Liver (tissue), 9 donors: ENCODE data around the gene PRDM10. TPM values are rescaled to one million over a fixed set of nuclear protein-coding genes. Genes with fewer than 3 reads are reported as not detected.

Source experiments
- DNase-seq: peaks from one replicate; pipeline ENCODE4 v3.0.0-alpha.2; 2017; ENCODE audit warnings: low spot score
- H3K27ac ChIP-seq, 2 donors: one replicate each; pipeline ENCODE4 v1.7.0; 2013; ENCODE audit warnings: inconsistent platforms in 2 of 2, low read length in 2 of 2, control low read depth in 1 of 2, low read depth in 1 of 2, mild to moderate bottlenecking in 1 of 2
- H3K27me3 ChIP-seq, 4 donors: one replicate each; pipeline versions ENCODE4 v1.6.1 to v1.7.0; 2013; ENCODE audit warnings: low read length in 3 of 4, inconsistent platforms in 1 of 4, mild to moderate bottlenecking in 1 of 4, moderate library complexity in 1 of 4; ENCODE audit not compliant: control insufficient read depth in 4 of 4, insufficient read depth in 4 of 4
- H3K36me3 ChIP-seq, 4 donors: one replicate each; pipeline versions ENCODE4 v1.6.1 to v1.7.0; 2013; ENCODE audit warnings: low read length in 3 of 4, mild to moderate bottlenecking in 3 of 4, low read depth in 1 of 4, moderate library complexity in 1 of 4; ENCODE audit not compliant: control insufficient read depth in 4 of 4, insufficient read depth in 3 of 4
- H3K4me1 ChIP-seq, 4 donors: one replicate each; pipeline versions ENCODE4 v1.6.1 to v1.7.0; 2013; ENCODE audit warnings: low read length in 3 of 4, mild to moderate bottlenecking in 3 of 4, moderate library complexity in 1 of 4; ENCODE audit not compliant: control insufficient read depth in 4 of 4, insufficient read depth in 4 of 4
- H3K4me3 ChIP-seq, 3 donors: one replicate each; pipeline versions ENCODE4 v1.6.1 to v1.7.0; 2013; ENCODE audit warnings: low read length in 3 of 3, control low read depth in 1 of 3, low read depth in 1 of 3, mild to moderate bottlenecking in 1 of 3
- H3K9ac ChIP-seq, 2 donors: one replicate each; pipeline ENCODE4 v1.7.0; 2013; ENCODE audit warnings: low read length in 2 of 2, mild to moderate bottlenecking in 2 of 2, moderate library complexity in 2 of 2, control low read depth in 1 of 2, low read depth in 1 of 2
- H3K9me3 ChIP-seq, 4 donors: one replicate each; pipeline versions ENCODE4 v1.6.1 to v1.7.0; 2013; ENCODE audit warnings: low read length in 3 of 4; ENCODE audit not compliant: control insufficient read depth in 4 of 4
- CTCF ChIP-seq: fragments of 150-350 bp; IDR thresholded peaks from 2 replicates; pipeline ENCODE4 v1.5.1; 2017; ENCODE audit warnings: improper control_type of control experiment, low read depth, low read length; ENCODE audit not compliant: missing input control
- EGR1 ChIP-seq, 2 donors: IDR thresholded peaks; 2 replicates each; pipeline ENCODE4 v1.6.1; 2016 to 2018; ENCODE audit warnings: antibody characterized with exemption in 2 of 2, low read depth in 2 of 2
- FOXA1 ChIP-seq: IDR thresholded peaks from 2 replicates; pipeline ENCODE4 v1.6.1; 2016; ENCODE audit warnings: antibody characterized with exemption
- FOXA2 ChIP-seq: IDR thresholded peaks from 2 replicates; pipeline ENCODE4 v1.6.1; 2016; ENCODE audit warnings: antibody characterized with exemption
- GABPA ChIP-seq, 2 donors: IDR thresholded peaks in 1 of 2; conservative IDR thresholded peaks in 1 of 2; 2 replicates each; pipeline ENCODE4 v1.6.1; 2016; ENCODE audit warnings: antibody characterized with exemption in 2 of 2, mild to moderate bottlenecking in 1 of 2, moderate library complexity in 1 of 2
- HNF4A ChIP-seq, 2 donors: conservative IDR thresholded peaks; 2 replicates each; pipeline ENCODE4 v1.6.1; 2016; ENCODE audit warnings: antibody characterized with exemption in 2 of 2, mild to moderate bottlenecking in 2 of 2
- HNF4G ChIP-seq: IDR thresholded peaks from 2 replicates; pipeline ENCODE4 v1.6.1; 2016; ENCODE audit warnings: antibody characterized with exemption
- JUND ChIP-seq, 2 donors: IDR thresholded peaks; 2 replicates each; pipeline ENCODE4 v1.6.1; 2016; ENCODE audit warnings: antibody characterized with exemption in 2 of 2
- NR2F2 ChIP-seq: IDR thresholded peaks from 2 replicates; pipeline ENCODE4 v1.6.1; 2016; ENCODE audit warnings: antibody characterized with exemption
- RAD21 ChIP-seq, 2 donors: IDR thresholded peaks; 2 replicates each; pipeline ENCODE4 v1.6.1; 2016; ENCODE audit warnings: antibody characterized with exemption in 2 of 2, mild to moderate bottlenecking in 2 of 2
- REST ChIP-seq: IDR thresholded peaks from 2 replicates; pipeline ENCODE4 v1.6.1; 2016; ENCODE audit warnings: antibody characterized with exemption, mild to moderate bottlenecking
- RXRA ChIP-seq, 2 donors: IDR thresholded peaks; 2 replicates each; pipeline ENCODE4 v1.6.1; 2017 to 2018; ENCODE audit warnings: antibody characterized with exemption in 2 of 2, mild to moderate bottlenecking in 1 of 2
- SP1 ChIP-seq: IDR thresholded peaks from 2 replicates; pipeline ENCODE4 v1.6.1; 2018; ENCODE audit warnings: antibody characterized with exemption, mild to moderate bottlenecking
- TAF1 ChIP-seq: conservative IDR thresholded peaks from 2 replicates; pipeline ENCODE4 v1.6.1; 2016; ENCODE audit warnings: antibody characterized with exemption, mild to moderate bottlenecking
- YY1 ChIP-seq: IDR thresholded peaks from 2 replicates; pipeline ENCODE4 v1.6.1; 2016; ENCODE audit warnings: antibody characterized with exemption, mild to moderate bottlenecking
- WGBS: extraction: QIAGEN DNeasy Blood & Tissue Kit; methylation state at CpG from one replicate; pipeline ENCODE4 v1.1.7; 2013; 5-methylcytosine and 5-hydroxymethylcytosine counted together
- polyA plus RNA-seq, 2 donors: library from polyadenylated mRNA; stranded (reverse) in 1 of 2; unstranded in 1 of 2; fragments of 200-250 nt in 1 of 2; fragments of >200 nt in 1 of 2; fragmentation: Nextera tagmentation in 1 of 2; extraction: Ambion mirVana in 1 of 2; gene quantifications; one replicate each; pipeline versions ENCODE4 v1.2.1 to v1.2.3, GENCODE V29; 2013 to 2015
- total RNA-seq, 2 donors: library from RNA; depleted of rRNA; stranded (reverse); fragments of >200 nt; gene quantifications; one replicate each; pipeline ENCODE4 v1.2.3, GENCODE V29; 2014
- TF ChIP-seq, protein P1 (sequence below): IDR thresholded peaks from 2 replicates; pipeline ENCODE4 v1.6.1; 2016; ENCODE audit warnings: antibody characterized with exemption
- TF ChIP-seq, protein P2 (sequence below): IDR thresholded peaks from 2 replicates; pipeline ENCODE4 v1.6.1; 2016; ENCODE audit warnings: antibody characterized with exemption
- TF ChIP-seq, protein P3 (sequence below): IDR thresholded peaks from 2 replicates; pipeline ENCODE4 v1.6.1; 2016; ENCODE audit warnings: antibody characterized with exemption
- donor health status: healthy.
- donor health status: healthy.
- donor health status: healthy.
- donor health status: healthy.
- donor health status: healthy.

Gene PRDM10
- total and polyA plus RNA-seq, 4 donors, result 1.4 to 7.2 (median 3.9) TPM

GRCh38 chr11:129998905-129999304 is 3.7 kb downstream of the PRDM10 start:
- peak overlapping the region; percentile 98 to 99 for H3K27ac ChIP-seq
- no peaks in the 10 kb centered on the region for H3K27me3 ChIP-seq
- TF ChIP-seq, protein P1, sequence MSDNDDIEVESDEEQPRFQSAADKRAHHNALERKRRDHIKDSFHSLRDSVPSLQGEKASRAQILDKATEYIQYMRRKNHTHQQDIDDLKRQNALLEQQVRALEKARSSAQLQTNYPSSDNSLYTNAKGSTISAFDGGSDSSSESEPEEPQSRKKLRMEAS, result no peak
- TF ChIP-seq GABPA (IDR thresholded peaks at IDR 0.05 in 1 of 2, conservative IDR thresholded peaks at IDR 0.05 in 1 of 2), result no peak
- no peaks in the 10 kb centered on the region for H3K9me3 ChIP-seq
- H3K4me3 ChIP-seq, result no peak overlapping the region
- DNase-seq, result no peak
- 66% methylated on average over 7 of the region's 7 CpGs for WGBS
- no peaks in the 10 kb centered on the region for H3K36me3 ChIP-seq
- no peak overlapping the region for H3K9ac ChIP-seq
- peaks cover 13 to 55% (median 37%) of the 10 kb centered on the region in 4 donors for H3K4me1 ChIP-seq

GRCh38 chr11:129998107-129998506 is 4.5 kb downstream of the PRDM10 start:
- no peaks in the 10 kb centered on the region for H3K27me3 ChIP-seq
- no peak for DNase-seq
- H3K4me1 ChIP-seq, result peaks cover 13 to 51% (median 36%) of the 10 kb centered on the region in 4 donors
- H3K36me3 ChIP-seq, result no peaks in the 10 kb centered on the region
- no peaks in the 10 kb centered on the region for H3K9me3 ChIP-seq
- no peak for TF ChIP-seq EGR1 (IDR thresholded peaks at IDR 0.05; ENCODE audit: low read depth in 2 of 2)
- no peak for TF ChIP-seq HNF4A (conservative IDR thresholded peaks at IDR 0.05)
- TF ChIP-seq, protein P2, sequence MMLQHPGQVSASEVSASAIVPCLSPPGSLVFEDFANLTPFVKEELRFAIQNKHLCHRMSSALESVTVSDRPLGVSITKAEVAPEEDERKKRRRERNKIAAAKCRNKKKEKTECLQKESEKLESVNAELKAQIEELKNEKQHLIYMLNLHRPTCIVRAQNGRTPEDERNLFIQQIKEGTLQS, result no peak
- TF ChIP-seq, protein P1, result no peak
- TF ChIP-seq FOXA1, result no peak
- no peak for TF ChIP-seq RAD21 (IDR thresholded peaks at IDR 0.05)
- TF ChIP-seq, protein P3, sequence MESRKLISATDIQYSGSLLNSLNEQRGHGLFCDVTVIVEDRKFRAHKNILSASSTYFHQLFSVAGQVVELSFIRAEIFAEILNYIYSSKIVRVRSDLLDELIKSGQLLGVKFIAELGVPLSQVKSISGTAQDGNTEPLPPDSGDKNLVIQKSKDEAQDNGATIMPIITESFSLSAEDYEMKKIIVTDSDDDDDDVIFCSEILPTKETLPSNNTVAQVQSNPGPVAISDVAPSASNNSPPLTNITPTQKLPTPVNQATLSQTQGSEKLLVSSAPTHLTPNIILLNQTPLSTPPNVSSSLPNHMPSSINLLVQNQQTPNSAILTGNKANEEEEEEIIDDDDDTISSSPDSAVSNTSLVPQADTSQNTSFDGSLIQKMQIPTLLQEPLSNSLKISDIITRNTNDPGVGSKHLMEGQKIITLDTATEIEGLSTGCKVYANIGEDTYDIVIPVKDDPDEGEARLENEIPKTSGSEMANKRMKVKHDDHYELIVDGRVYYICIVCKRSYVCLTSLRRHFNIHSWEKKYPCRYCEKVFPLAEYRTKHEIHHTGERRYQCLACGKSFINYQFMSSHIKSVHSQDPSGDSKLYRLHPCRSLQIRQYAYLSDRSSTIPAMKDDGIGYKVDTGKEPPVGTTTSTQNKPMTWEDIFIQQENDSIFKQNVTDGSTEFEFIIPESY, result no peak
- TF ChIP-seq GABPA (IDR thresholded peaks at IDR 0.05 in 1 of 2, conservative IDR thresholded peaks at IDR 0.05 in 1 of 2), result no peak
- no peak for TF ChIP-seq HNF4G
- TF ChIP-seq RXRA (IDR thresholded peaks at IDR 0.05), result no peak
- no peak for TF ChIP-seq REST
- TF ChIP-seq CTCF, result no peak
- no peak for TF ChIP-seq YY1
- no peak for TF ChIP-seq FOXA2
- no peak for TF ChIP-seq TAF1
- TF ChIP-seq SP1, result no peak
- TF ChIP-seq NR2F2, result no peak
- no peak for TF ChIP-seq JUND (IDR thresholded peaks at IDR 0.05)
- H3K4me3 ChIP-seq, result no peak overlapping the region
- H3K9ac ChIP-seq, result no peak overlapping the region
- H3K27ac ChIP-seq, result peak overlapping the region; percentile 98 to 99
- whole genome bisulfite sequencing, result 23% methylated on average over 1 of the region's 1 CpG
